Measurements from ENCODE around the gene RILPL1.
"Not testable (repeated sequence)": the region's sequence is repeated elsewhere in the genome, so short reads cannot be mapped to it uniquely, and the experiment has no call there.

RILPL1 gene

GRCh38 chr12:123453165-123453564 is 80.4 kb downstream of the RILPL1 start:
- POLR2A ChIA-PET = no interaction called here
- H3K4me3 ChIP-seq (ENCODE audit: control insufficient read depth in 1 of 7, extremely low read depth in 1 of 7, insufficient read depth in 4 of 7, low read depth in 2 of 7, low read length in 6 of 7) = no peak overlapping the region
- no peaks in the 10 kb centered on the region for H3K9me3 ChIP-seq (ENCODE audit: control extremely low read depth in 1 of 5, control insufficient read depth in 4 of 5, insufficient read depth in 2 of 5, low read depth in 1 of 5, low read length in 4 of 5)
- no peaks in the 10 kb centered on the region for H3K27me3 ChIP-seq (replicated peaks in 2 of 5; ENCODE audit: control insufficient read depth in 4 of 5, insufficient read depth in 5 of 5, low read length in 4 of 5)
- CTCF ChIA-PET = no interaction called here
- H3K4me1 ChIP-seq (ENCODE audit: control extremely low read depth in 1 of 4, control insufficient read depth in 4 of 4, insufficient read depth in 4 of 4, low read length in 3 of 4) = peaks cover 0 to 11% (median 7%) of the 10 kb centered on the region in 4 experiments
- no peaks in the 10 kb centered on the region for H3K36me3 ChIP-seq (ENCODE audit: control insufficient read depth in 4 of 4, insufficient read depth in 4 of 4, low read length in 3 of 4)
- 92% methylated on average over 2 of the region's 3 CpGs for WGBS (ENCODE audit: insufficient coverage)
- H3K27ac ChIP-seq (ENCODE audit: insufficient read depth in 1 of 2, low read depth in 1 of 2, low read length in 2 of 2, poor library complexity in 1 of 2, severe bottlenecking in 2 of 2) = no peak overlapping the region
- peak in 2 of 3 donors; percentile 76 to 82 for DNase-seq

DNA sequence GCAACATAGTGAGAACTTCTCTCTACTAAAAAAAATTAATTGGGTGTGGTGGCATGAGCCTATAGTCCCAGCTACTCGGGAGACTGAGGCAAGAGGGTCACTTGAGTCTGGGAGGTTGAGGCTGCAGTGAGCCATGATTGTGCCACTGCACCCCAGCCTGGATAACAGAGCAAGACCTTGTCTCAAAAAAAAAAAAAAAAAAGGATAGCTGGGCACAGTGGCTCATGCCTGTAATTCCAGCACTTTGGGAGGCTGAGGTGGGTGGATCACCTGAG is 81.3 kb downstream of the RILPL1 start:
- H3K4me1 ChIP-seq (ENCODE audit: control extremely low read depth in 1 of 4, control insufficient read depth in 4 of 4, insufficient read depth in 4 of 4, low read length in 3 of 4) = peaks cover 0 to 15% (median 7%) of the 10 kb centered on the region in 4 experiments
- H3K36me3 ChIP-seq (ENCODE audit: control insufficient read depth in 4 of 4, insufficient read depth in 4 of 4, low read length in 3 of 4); H3K27ac ChIP-seq (ENCODE audit: insufficient read depth in 1 of 2, low read depth in 1 of 2, low read length in 2 of 2, poor library complexity in 1 of 2, severe bottlenecking in 2 of 2); H3K27me3 ChIP-seq (replicated peaks in 2 of 5; ENCODE audit: control insufficient read depth in 4 of 5, insufficient read depth in 5 of 5, low read length in 4 of 5); H3K4me3 ChIP-seq (ENCODE audit: control insufficient read depth in 1 of 7, extremely low read depth in 1 of 7, insufficient read depth in 4 of 7, low read depth in 2 of 7, low read length in 6 of 7); H3K9me3 ChIP-seq (ENCODE audit: control extremely low read depth in 1 of 5, control insufficient read depth in 4 of 5, insufficient read depth in 2 of 5, low read depth in 1 of 5, low read length in 4 of 5): not testable (repeated sequence)
- ChIA-PET CTCF (interaction anchor here (0.7 to 1.6 kb wide), 5 partner anchors 9 to 23 kb away, joined by 3 to 5 read pairs (median 3); no protein-coding TSS in a partner anchor), POLR2A (interaction anchor here (0.6 to 1.0 kb wide), 6 partner anchors 10 to 615 kb away, joined by 3 to 4 read pairs (median 4); no protein-coding TSS in a partner anchor)
- 0% methylated on average over 1 of the region's 1 CpG for WGBS (ENCODE audit: insufficient coverage)
- peak in 1 of 3 donors; percentile 56 for DNase-seq

DNA sequence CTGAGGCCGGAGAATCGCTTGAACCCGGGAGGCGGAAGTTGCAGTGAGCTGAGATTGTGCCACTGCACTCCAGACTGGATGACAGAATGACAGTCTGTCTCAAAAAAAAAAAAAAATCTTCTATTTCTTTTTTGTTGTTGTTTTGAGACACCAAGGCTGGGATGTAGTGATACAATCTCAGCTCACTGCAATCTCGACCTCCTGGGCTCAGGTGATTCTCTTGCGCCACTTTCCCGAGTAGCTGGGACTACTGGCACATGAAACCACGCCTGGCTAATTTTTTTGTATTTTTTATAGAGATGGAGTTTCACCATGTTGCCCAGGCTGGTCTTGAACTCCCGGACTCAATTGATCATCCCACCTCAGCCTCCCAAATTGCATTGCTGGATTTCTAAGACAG is 82.9 kb downstream of the RILPL1 start:
- POLR2A ChIA-PET = no interaction called here
- CTCF ChIA-PET = interaction anchor here (0.6 to 0.8 kb wide), 2 partner anchors 16 to 30 kb away, joined by 3 to 4 read pairs; no protein-coding TSS in a partner anchor
- DNase-seq = no peak
- Histone ChIP-seq H3K27ac (ENCODE audit: insufficient read depth in 1 of 2, low read depth in 1 of 2, low read length in 2 of 2, poor library complexity in 1 of 2, severe bottlenecking in 2 of 2) (no peak overlapping the region), H3K27me3 (replicated peaks in 2 of 5; ENCODE audit: control insufficient read depth in 4 of 5, insufficient read depth in 5 of 5, low read length in 4 of 5) (no peaks in the 10 kb centered on the region), H3K9me3 (ENCODE audit: control extremely low read depth in 1 of 5, control insufficient read depth in 4 of 5, insufficient read depth in 2 of 5, low read depth in 1 of 5, low read length in 4 of 5) (no peaks in the 10 kb centered on the region), H3K4me1 (ENCODE audit: control extremely low read depth in 1 of 4, control insufficient read depth in 4 of 4, insufficient read depth in 4 of 4, low read length in 3 of 4) (peaks cover 0 to 23% (median 13%) of the 10 kb centered on the region in 4 experiments), H3K36me3 (ENCODE audit: control insufficient read depth in 4 of 4, insufficient read depth in 4 of 4, low read length in 3 of 4) (no peaks in the 10 kb centered on the region), H3K4me3 (ENCODE audit: control insufficient read depth in 1 of 7, extremely low read depth in 1 of 7, insufficient read depth in 4 of 7, low read depth in 2 of 7, low read length in 6 of 7) (no peak overlapping the region)
- 97% methylated on average over 5 of the region's 9 CpGs for WGBS (ENCODE audit: insufficient coverage)

DNA sequence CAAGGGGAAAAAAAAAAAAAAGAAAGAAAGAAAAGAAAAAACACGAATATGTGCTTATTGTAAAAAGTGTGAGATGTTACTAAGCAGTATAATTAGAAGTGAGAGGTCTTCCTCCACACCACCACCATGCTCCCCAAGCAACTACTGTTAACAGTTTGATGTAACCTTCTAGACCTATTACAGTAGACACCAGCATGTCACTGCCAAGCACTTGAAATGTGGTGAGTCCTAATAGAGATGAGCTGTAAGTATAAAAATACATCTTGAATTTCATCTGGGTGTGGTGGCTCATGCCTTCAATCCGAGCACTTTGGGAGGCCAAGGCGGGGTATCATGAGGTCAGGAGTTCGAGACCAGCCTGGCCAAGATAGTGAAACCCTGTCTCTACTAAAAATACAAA is 83.7 kb downstream of the RILPL1 start:
- WGBS (ENCODE audit: insufficient coverage) = 100% methylated on average over 3 of the region's 4 CpGs
- peaks cover 0 to 27% (median 15%) of the 10 kb centered on the region in 4 experiments for H3K4me1 ChIP-seq (ENCODE audit: control extremely low read depth in 1 of 4, control insufficient read depth in 4 of 4, insufficient read depth in 4 of 4, low read length in 3 of 4)
- ChIA-PET POLR2A (no interaction called here), CTCF (interaction anchor here (4.4 kb wide), 1 partner anchor 13 kb away, joined by 19 read pairs; the partner anchor contains the start of gene RILPL2)
- H3K27me3 ChIP-seq (replicated peaks in 2 of 5; ENCODE audit: control insufficient read depth in 4 of 5, insufficient read depth in 5 of 5, low read length in 4 of 5) = no peaks in the 10 kb centered on the region
- no peaks in the 10 kb centered on the region for H3K36me3 ChIP-seq (ENCODE audit: control insufficient read depth in 4 of 4, insufficient read depth in 4 of 4, low read length in 3 of 4)
- H3K27ac ChIP-seq (ENCODE audit: insufficient read depth in 1 of 2, low read depth in 1 of 2, low read length in 2 of 2, poor library complexity in 1 of 2, severe bottlenecking in 2 of 2) = no peak overlapping the region
- no peak overlapping the region for H3K4me3 ChIP-seq (ENCODE audit: control insufficient read depth in 1 of 7, extremely low read depth in 1 of 7, insufficient read depth in 4 of 7, low read depth in 2 of 7, low read length in 6 of 7)
- DNase-seq = no peak
- no peaks in the 10 kb centered on the region for H3K9me3 ChIP-seq (ENCODE audit: control extremely low read depth in 1 of 5, control insufficient read depth in 4 of 5, insufficient read depth in 2 of 5, low read depth in 1 of 5, low read length in 4 of 5)

- WGBS (ENCODE audit: insufficient coverage) = 100% methylated on average over 2 of the region's 2 CpGs
- no peak overlapping the region for H3K4me3 ChIP-seq (ENCODE audit: control insufficient read depth in 1 of 7, extremely low read depth in 1 of 7, insufficient read depth in 4 of 7, low read depth in 2 of 7, low read length in 6 of 7)
- H3K27ac ChIP-seq (ENCODE audit: insufficient read depth in 1 of 2, low read depth in 1 of 2, low read length in 2 of 2, poor library complexity in 1 of 2, severe bottlenecking in 2 of 2) = no peak overlapping the region
- peaks cover 3 to 27% (median 16%) of the 10 kb centered on the region in 4 experiments for H3K4me1 ChIP-seq (ENCODE audit: control extremely low read depth in 1 of 4, control insufficient read depth in 4 of 4, insufficient read depth in 4 of 4, low read length in 3 of 4)
- DNase-seq = no peak
- H3K27me3 ChIP-seq (replicated peaks in 2 of 5; ENCODE audit: control insufficient read depth in 4 of 5, insufficient read depth in 5 of 5, low read length in 4 of 5) = no peaks in the 10 kb centered on the region
- H3K36me3 ChIP-seq (ENCODE audit: control insufficient read depth in 4 of 4, insufficient read depth in 4 of 4, low read length in 3 of 4) = no peaks in the 10 kb centered on the region
- ChIA-PET POLR2A (no interaction called here), CTCF (interaction anchor here (0.9 to 4.4 kb wide), 5 partner anchors 8 to 28 kb away, joined by 3 to 19 read pairs (median 4); partner anchors contain the start of genes RILPL2 and SNRNP35)
- no peaks in the 10 kb centered on the region for H3K9me3 ChIP-seq (ENCODE audit: control extremely low read depth in 1 of 5, control insufficient read depth in 4 of 5, insufficient read depth in 2 of 5, low read depth in 1 of 5, low read length in 4 of 5)
These were observed 84.2 kb downstream of the RILPL1 start for GRCh38 chr12:123449249-123449733.

DNA sequence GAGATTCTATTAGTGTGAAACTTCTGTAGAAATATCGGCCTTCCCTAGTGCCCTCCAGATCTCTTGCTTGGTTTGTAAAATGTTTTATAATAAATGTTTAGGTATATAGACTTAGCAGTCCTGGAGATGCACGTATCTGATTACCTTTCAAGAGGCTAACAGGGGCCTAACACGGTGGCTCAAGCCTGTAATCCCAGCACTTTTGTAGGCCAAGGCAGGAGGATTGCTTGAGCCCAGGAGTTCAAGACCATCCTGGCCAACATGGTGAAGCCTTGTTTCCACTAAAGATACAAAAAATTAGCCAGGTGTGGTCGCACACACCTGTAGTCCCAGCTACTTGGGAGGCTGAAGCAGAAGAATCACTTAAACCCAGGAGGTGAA is 87.2 kb downstream of the RILPL1 start:
- Histone ChIP-seq H3K27ac (ENCODE audit: insufficient read depth in 1 of 2, low read depth in 1 of 2, low read length in 2 of 2, poor library complexity in 1 of 2, severe bottlenecking in 2 of 2) (peak overlapping the region in 1 of 2 experiments; percentile 9), H3K27me3 (replicated peaks in 2 of 5; ENCODE audit: control insufficient read depth in 4 of 5, insufficient read depth in 5 of 5, low read length in 4 of 5) (no peaks in the 10 kb centered on the region), H3K36me3 (ENCODE audit: control insufficient read depth in 4 of 4, insufficient read depth in 4 of 4, low read length in 3 of 4) (no peaks in the 10 kb centered on the region), H3K4me3 (ENCODE audit: control insufficient read depth in 1 of 7, extremely low read depth in 1 of 7, insufficient read depth in 4 of 7, low read depth in 2 of 7, low read length in 6 of 7) (no peak overlapping the region), H3K9me3 (ENCODE audit: control extremely low read depth in 1 of 5, control insufficient read depth in 4 of 5, insufficient read depth in 2 of 5, low read depth in 1 of 5, low read length in 4 of 5) (no peaks in the 10 kb centered on the region), H3K4me1 (ENCODE audit: control extremely low read depth in 1 of 4, control insufficient read depth in 4 of 4, insufficient read depth in 4 of 4, low read length in 3 of 4) (peaks cover 3 to 50% (median 24%) of the 10 kb centered on the region in 4 experiments)
- no peak for DNase-seq
- CTCF ChIA-PET = interaction anchor here (4.4 kb wide), 1 partner anchor 9 kb away, joined by 19 read pairs; the partner anchor contains the start of gene RILPL2
- POLR2A ChIA-PET = interaction anchor here (0.6 to 0.7 kb wide), 3 partner anchors 14 to 1069 kb away, joined by 3 to 7 read pairs (median 4); no protein-coding TSS in a partner anchor
- 97% methylated on average over 2 of the region's 4 CpGs for WGBS (ENCODE audit: insufficient coverage)

Measured in common myeloid progenitor, CD34-positive (primary cell).